HG02938 (cell line): Measurements from ENCODE around the gene RAB38.

Source experiments
- ATAC-seq: cut with Tn5 transposase; IDR thresholded peaks from one replicate; pipeline ENCODE4 v1.9.1; 2021; ENCODE audit warnings: mild to moderate bottlenecking, moderate library complexity; ENCODE audit not compliant: unreplicated experiment

Gene RAB38

DNA sequence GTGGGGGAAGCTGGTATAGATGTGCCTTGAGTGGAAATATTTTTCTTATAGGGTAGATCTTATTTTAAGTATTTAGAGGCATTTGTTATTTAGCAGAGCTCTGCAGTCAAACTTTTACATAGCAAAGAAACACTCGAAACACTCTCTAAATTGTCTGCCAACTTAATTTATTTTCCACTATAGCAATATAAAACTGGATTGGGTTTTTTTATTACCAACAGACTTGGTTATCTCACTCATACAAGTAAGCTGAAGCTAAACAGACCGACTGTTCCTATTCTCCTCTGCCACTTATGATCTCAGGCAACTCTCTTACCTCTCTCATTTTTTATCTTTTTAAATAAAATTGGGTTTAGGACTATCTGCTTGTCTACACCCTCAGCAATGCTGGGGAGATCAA is 4.6 kb downstream of the RAB38 start:
- ATAC-seq: no peak

DNA sequence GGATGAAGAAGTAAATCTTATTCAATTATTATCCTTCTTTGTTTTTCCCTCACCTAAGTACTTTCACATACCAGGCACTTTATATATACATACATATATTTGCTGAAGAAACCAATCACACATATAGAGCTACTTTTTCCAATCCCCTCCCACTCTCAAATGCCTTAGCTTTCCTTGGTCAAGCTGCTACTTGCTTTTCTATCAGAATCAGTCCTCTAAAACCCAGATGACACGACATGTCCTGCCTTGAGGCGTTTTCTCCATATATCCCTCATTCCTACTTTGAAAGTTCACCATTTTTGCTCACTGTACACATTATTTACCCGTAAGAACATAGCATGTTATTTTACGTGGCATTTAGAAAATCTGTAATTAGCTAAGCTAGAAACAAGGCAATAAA is 5.4 kb downstream of the RAB38 start:
- ATAC-seq: no peak

- ATAC-seq: no peak
Observed at GRCh38 chr11:88169471-88169870, 5.8 kb downstream of the RAB38 start.

GRCh38 chr11:88167853-88168252 is 7.4 kb downstream of the RAB38 start:
- no peak for ATAC-seq

GRCh38 chr11:88164806-88165585 is 10.2 kb downstream of the RAB38 start:
- no peak for ATAC-seq

- no peak for ATAC-seq
Observed at GRCh38 chr11:88164320-88164719, 10.9 kb downstream of the RAB38 start.

- ATAC-seq: no peak
Observed at GRCh38 chr11:88158081-88158480, 17.2 kb downstream of the RAB38 start.

DNA sequence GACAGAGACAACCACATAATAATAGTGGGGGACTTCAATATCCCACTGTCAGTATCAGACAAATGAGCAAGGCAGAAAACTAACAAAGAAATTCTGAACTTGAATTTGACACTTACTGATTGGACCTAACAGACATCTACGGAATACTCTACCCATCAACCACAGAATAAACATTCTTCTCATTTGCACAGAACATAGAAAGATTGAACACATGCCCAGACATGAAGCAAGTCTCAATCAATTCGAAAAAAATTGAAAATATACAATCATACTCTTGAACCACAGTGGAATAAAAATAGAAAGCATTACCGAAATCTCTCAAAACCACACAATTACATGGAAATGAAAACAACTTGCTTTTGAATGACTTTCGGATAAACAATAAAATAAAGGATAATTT is 17.9 kb downstream of the RAB38 start:
- ATAC-seq: no peak

DNA sequence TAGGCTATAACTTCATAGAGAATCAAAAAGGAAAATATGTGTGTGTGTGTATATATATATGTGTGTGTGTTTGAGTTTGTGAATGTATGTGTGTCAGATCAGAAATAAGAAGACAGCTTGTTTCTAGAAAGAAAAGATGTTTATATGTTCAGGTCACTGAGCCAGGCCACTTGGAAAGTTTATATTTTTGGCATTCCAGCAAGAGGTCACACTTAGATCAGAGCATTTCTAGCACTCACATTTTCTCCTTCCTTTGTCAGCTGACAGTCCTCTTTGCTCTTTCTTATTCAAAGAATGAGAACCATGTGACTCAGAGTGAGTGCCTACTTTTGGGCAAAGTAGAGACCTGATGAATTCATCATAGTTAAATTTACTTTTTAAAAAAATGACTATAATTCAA is 22.9 kb downstream of the RAB38 start:
- ATAC-seq: no peak

- no peak for ATAC-seq
Observed at GRCh38 chr11:88151709-88152265, 23.5 kb downstream of the RAB38 start.

DNA sequence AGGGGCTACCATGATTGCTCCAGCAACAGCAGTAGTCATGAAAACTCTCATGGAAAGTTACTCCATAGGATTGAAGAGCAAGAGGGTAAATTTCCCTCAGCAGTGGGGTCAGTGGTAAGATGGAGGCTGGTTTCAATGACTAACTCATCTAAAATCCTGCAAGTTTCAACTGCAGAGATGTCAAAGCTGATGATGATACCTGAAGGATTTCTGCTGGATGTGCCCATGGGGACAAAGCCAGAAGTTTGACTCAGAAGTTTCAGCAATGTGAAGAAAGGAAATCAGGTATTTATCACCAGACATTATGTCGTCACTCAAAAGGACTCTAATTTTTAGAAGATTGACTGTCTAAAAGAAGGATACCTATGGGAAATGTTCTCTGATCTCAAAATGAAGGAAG is 29.1 kb downstream of the RAB38 start:
- no peak for ATAC-seq

GRCh38 chr11:88139865-88140264 is 35.4 kb downstream of the RAB38 start:
- no peak for ATAC-seq

- peak; percentile 72 for ATAC-seq
Observed at GRCh38 chr11:88131764-88132470, 43.3 kb downstream of the RAB38 start.

DNA sequence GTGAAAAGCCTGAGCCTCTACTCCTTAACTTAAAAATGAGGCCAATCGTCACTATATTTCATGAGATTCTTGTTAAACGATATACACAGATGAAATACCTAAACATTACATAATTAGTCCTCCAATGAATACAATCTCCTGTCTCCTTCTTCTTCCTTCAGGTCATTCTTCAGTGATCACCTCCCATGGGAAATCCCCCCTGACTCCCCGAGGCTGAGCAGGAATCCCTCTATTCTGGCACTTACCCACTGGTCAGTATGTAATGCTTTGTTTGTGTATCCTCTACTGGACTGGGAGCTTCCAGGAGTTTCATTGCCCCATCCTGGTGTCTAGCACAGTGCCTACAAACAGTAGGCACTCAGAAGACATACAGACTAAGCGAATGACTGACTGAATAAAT is 52.3 kb downstream of the RAB38 start:
- no peak for ATAC-seq

- ATAC-seq: no peak
Observed at GRCh38 chr11:88119561-88119960, 55.7 kb downstream of the RAB38 start.

- peak; percentile 60 for ATAC-seq
Observed at GRCh38 chr11:88117281-88117858, 57.9 kb downstream of the RAB38 start.

GRCh38 chr11:88115828-88116755 is 59.2 kb downstream of the RAB38 start:
- ATAC-seq: no peak

GRCh38 chr11:88114486-88115045 is 60.7 kb downstream of the RAB38 start:
- ATAC-seq: no peak

DNA sequence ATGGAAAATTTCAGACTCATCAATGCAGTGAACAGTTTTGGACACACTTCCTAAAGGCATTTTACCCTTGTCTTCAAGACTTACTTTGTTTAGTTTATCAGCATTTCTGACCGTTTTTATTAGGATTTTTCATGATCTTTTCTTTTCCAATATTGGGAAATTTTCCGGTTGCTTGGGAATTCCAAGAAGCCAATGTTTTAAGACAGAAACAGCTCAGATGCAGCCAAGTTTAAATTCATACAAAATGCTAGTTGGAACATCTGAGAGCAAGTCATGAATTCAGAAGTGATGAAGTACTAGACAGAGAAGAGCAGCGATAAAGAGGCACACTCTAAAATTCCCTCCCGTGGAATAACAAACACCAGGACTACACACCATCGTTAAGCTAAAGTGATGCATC is 68.6 kb downstream of the RAB38 start:
- ATAC-seq: no peak

DNA sequence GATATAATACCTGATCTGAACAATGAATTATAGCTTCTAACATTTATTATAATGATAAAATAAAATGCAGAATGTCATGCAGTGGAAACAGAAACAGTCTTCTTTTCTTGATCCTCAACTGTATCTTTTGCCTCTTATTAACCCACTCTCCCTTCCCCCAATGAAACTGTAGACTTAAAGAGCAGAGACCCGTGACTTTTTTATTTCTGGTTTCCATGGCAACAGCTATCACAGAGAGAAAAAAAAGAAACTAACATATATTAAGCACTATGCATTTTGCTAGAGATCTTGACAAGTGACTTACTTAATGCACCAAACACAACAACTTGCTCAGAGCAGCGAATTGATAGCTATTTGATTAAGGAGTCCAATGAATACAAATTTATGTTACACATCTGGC is 69.3 kb downstream of the RAB38 start:
- ATAC-seq: no peak
